Measurements from ENCODE around the gene POLD3. TPM values are rescaled to one million over a fixed set of nuclear protein-coding genes. Genes with fewer than 3 reads are reported as not detected.

POLD3 gene
- total and polyA plus RNA-seq, 9 donors = 9.8 to 16.9 (median 13.7) TPM

DNA sequence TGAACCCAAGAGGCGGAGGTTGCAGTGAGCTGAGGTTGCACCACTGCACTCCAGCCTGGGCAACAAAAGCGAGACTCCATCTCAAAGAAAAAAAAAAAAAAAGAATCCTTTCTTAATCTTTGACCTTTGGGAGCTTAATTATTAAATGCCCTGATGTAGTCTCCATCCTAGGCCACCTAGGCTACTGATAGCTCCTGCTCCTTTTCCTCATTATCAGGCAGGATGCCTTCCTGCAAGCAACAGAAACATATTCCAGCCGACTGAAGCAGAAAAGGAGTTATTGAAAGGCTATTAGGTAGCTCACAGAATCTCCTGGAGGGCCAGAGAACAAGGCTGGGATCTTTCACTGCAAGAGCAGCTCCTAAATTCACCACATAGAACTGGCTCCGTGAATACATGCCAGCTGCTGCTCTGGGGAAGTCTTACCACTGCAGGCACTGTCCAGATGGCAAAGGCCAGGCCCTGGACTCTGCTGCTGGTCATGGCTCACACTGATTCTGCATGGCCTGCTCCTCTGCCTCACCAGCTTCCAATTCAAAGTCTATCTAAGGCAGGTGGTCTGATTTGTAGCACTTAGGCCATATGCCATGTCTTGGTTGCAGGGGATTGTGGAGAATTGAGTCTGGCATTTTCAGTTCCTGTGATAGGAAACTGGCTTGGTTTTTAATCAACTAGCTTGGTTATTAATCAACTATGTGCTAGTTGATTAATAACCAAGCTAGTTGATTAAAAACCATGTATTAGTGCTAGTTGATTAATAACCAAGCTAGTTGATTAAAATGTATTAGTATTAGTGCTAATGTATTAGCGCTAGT, 26.0 kb upstream of the POLD3 start:
- 58% methylated on average over 2 of the region's 5 CpGs for WGBS (ENCODE audit: insufficient coverage)
- Histone ChIP-seq H3K36me3 (ENCODE audit: control insufficient read depth, insufficient read depth, low read length) (no peaks in the 10 kb centered on the region), H3K4me3 (ENCODE audit: low read length) (no peak overlapping the region), H3K4me1 (ENCODE audit: control insufficient read depth, insufficient read depth, low read length) (no peaks in the 10 kb centered on the region), H3K27ac (ENCODE audit: low read length) (no peak overlapping the region), H3K9me3 (replicated peaks; ENCODE audit: control insufficient read depth, low read depth, low read length) (no peaks in the 10 kb centered on the region), H3K27me3 (ENCODE audit: control insufficient read depth, insufficient read depth, low read length) (no peaks in the 10 kb centered on the region)
- peak; percentile 19 for DNase-seq

DNA sequence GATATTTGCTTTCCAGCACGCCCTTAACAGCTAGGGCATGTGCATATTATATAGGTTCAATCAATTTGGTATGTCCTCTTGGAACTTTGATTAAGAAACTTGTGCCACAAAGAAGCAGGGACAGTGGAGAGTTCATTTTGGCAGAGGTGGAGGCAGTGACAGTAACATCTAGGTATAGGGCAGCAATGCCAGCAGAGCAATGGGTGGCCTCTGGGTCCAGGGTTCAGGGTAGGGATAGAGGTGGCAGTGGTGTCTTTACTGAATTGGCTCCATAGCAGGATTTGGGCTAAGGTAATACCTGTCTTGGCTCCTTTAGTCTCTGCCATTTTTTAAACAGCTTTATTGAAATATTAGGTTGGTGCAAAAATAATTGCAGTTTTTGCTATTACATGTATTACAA, 24.4 kb upstream of the POLD3 start:
- Histone ChIP-seq H3K27ac (ENCODE audit: low read length) (no peak overlapping the region), H3K27me3 (ENCODE audit: control insufficient read depth, insufficient read depth, low read length) (no peaks in the 10 kb centered on the region), H3K36me3 (ENCODE audit: control insufficient read depth, insufficient read depth, low read length) (no peaks in the 10 kb centered on the region), H3K4me1 (ENCODE audit: control insufficient read depth, insufficient read depth, low read length) (no peaks in the 10 kb centered on the region), H3K9me3 (replicated peaks; ENCODE audit: control insufficient read depth, low read depth, low read length) (no peaks in the 10 kb centered on the region), H3K4me3 (ENCODE audit: low read length) (no peak overlapping the region)
- WGBS (ENCODE audit: insufficient coverage) = no CpG with 5 or more reads among the region's 1 CpG
- no peak for DNase-seq

DNA sequence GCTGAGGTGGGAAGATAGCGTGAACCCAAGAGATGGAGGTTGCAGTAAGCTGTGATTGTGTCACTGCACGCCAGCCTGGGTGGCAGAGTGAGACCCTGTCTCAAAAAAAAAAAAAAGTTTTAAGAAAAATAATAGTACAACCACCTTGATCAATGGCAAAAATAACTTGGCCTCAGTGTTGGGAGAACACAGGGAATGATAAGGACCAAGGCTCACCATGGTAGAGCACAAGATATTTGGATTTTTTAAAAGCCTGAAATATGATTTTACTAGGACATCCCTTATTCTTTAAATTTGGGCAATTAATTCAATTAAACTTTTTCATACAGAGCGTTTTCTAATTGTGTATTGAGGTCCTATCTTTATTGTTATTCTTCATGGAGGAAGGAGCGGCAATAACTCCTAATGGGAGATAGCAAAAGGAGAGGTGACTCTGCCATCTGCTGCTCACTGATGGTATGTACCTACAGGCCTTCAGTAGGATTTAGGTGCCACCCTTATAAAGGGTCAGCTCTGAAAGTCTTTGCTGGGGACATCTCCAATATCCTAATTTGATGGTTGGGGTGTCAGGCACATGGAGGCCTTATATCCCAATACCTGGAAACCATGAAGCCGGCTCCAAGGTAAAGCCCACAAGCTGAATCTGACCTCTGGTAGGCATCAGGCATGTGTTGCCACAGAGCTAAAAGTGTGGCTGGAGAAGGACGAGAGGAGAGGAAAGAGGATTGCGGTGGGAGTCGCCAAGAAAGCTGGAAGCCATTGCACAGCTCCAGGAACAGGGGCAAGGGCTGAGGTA, 21.9 kb upstream of the POLD3 start:
- H3K9me3 ChIP-seq (replicated peaks; ENCODE audit: control insufficient read depth, low read depth, low read length) = no peaks in the 10 kb centered on the region
- H3K36me3 ChIP-seq (ENCODE audit: control insufficient read depth, insufficient read depth, low read length) = no peaks in the 10 kb centered on the region
- H3K27ac ChIP-seq (ENCODE audit: low read length) = no peak overlapping the region
- H3K4me3 ChIP-seq (ENCODE audit: low read length) = no peak overlapping the region
- H3K4me1 ChIP-seq (ENCODE audit: control insufficient read depth, insufficient read depth, low read length) = no peaks in the 10 kb centered on the region
- peak; percentile 44 for DNase-seq
- 68% methylated on average over 4 of the region's 8 CpGs for WGBS (ENCODE audit: insufficient coverage)
- H3K27me3 ChIP-seq (ENCODE audit: control insufficient read depth, insufficient read depth, low read length) = no peaks in the 10 kb centered on the region

DNA sequence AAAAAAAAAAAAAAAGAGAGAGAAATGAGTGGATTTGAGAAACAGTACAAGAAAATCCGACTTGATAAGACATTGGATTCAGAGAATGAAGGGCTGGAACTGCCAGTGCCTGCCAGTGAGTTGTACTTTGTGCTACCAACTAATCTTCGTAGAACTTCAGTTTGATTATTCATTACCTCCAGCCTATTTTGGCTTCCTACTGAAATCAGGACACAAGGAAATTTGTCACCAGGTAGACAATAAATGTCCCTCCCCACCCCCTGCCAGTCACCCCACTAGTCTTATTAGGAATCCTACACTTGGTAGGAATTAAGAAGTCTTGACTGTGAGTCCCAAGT, 21.4 kb upstream of the POLD3 start:
- no peaks in the 10 kb centered on the region for H3K27me3 ChIP-seq (ENCODE audit: control insufficient read depth, insufficient read depth, low read length)
- no peak for DNase-seq
- no peak overlapping the region for H3K4me3 ChIP-seq (ENCODE audit: low read length)
- 60% methylated on average over 1 of the region's 2 CpGs for WGBS (ENCODE audit: insufficient coverage)
- no peaks in the 10 kb centered on the region for H3K4me1 ChIP-seq (ENCODE audit: control insufficient read depth, insufficient read depth, low read length)
- no peaks in the 10 kb centered on the region for H3K36me3 ChIP-seq (ENCODE audit: control insufficient read depth, insufficient read depth, low read length)
- no peaks in the 10 kb centered on the region for H3K9me3 ChIP-seq (replicated peaks; ENCODE audit: control insufficient read depth, low read depth, low read length)
- H3K27ac ChIP-seq (ENCODE audit: low read length) = no peak overlapping the region

DNA sequence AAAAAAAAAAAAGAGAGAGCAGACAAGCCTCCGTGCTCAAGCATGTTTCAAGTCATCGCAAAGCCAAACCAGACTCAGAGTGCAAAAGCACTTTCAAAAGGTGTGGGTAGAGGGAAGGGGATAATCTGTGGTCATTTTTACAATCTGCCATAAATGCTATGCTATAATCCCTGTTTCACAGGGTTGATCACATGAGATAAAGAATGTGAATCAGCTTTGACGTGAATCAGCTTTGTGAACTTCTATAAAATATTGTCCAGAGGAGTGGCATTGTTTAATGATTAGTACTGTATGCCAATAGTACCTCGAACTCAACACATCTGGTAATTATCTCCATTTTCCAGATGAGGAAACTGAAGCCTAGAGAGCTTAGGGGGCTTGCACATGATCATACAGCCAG, 20.0 kb upstream of the POLD3 start:
- H3K27ac ChIP-seq (ENCODE audit: low read length) = no peak overlapping the region
- H3K4me3 ChIP-seq (ENCODE audit: low read length) = no peak overlapping the region
- H3K27me3 ChIP-seq (ENCODE audit: control insufficient read depth, insufficient read depth, low read length) = no peaks in the 10 kb centered on the region
- no peaks in the 10 kb centered on the region for H3K36me3 ChIP-seq (ENCODE audit: control insufficient read depth, insufficient read depth, low read length)
- DNase-seq = no peak
- no CpG with 5 or more reads among the region's 4 CpGs for WGBS (ENCODE audit: insufficient coverage)
- H3K4me1 ChIP-seq (ENCODE audit: control insufficient read depth, insufficient read depth, low read length) = no peaks in the 10 kb centered on the region
- H3K9me3 ChIP-seq (replicated peaks; ENCODE audit: control insufficient read depth, low read depth, low read length) = no peaks in the 10 kb centered on the region

DNA sequence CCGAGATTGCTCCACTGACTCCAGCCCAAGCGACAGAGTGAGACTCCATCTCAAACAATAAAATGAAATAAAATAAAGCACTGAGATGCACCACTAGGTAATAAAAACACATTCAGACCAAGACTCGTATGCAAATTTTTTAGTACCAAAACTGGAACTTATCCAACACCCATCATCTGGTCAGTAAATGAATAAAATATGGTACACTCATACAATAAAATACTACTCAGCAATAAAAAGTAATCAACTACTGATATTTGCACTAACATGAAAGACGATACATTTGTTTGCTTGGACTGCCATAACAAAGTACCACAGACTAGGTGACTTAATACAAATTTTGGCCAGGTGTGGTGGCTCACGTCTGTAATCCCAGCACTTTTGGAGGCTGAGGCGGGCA, 17.8 kb upstream of the POLD3 start:
- H3K9me3 ChIP-seq (replicated peaks; ENCODE audit: control insufficient read depth, low read depth, low read length) = no peaks in the 10 kb centered on the region
- H3K36me3 ChIP-seq (ENCODE audit: control insufficient read depth, insufficient read depth, low read length) = no peaks in the 10 kb centered on the region
- H3K4me1 ChIP-seq (ENCODE audit: control insufficient read depth, insufficient read depth, low read length) = no peaks in the 10 kb centered on the region
- H3K4me3 ChIP-seq (ENCODE audit: low read length) = no peak overlapping the region
- H3K27ac ChIP-seq (ENCODE audit: low read length) = no peak overlapping the region
- H3K27me3 ChIP-seq (ENCODE audit: control insufficient read depth, insufficient read depth, low read length) = no peaks in the 10 kb centered on the region
- no peak for DNase-seq
- 64% methylated on average over 2 of the region's 6 CpGs for WGBS (ENCODE audit: insufficient coverage)

DNA sequence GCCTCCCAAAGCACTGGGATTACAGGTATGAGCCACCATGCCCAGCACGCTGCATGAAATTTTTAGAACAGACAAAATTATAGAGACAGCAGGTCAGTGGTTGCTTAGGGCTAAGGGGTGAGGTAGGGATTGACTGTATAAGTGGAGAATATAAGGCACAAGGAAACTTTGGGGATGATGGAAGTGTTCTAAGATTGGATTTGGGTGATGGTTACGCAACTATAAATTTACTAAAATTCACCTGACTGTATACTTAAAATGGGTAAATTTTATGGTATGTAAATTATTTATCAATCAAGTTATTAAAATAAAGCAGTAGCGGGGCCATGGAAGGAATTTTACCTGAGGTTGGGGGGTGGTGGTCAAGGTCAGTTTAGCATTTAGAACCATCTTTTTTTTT, 16.4 kb upstream of the POLD3 start:
- Histone ChIP-seq H3K4me3 (ENCODE audit: low read length) (no peak overlapping the region), H3K9me3 (replicated peaks; ENCODE audit: control insufficient read depth, low read depth, low read length) (no peaks in the 10 kb centered on the region), H3K27me3 (ENCODE audit: control insufficient read depth, insufficient read depth, low read length) (no peaks in the 10 kb centered on the region), H3K27ac (ENCODE audit: low read length) (no peak overlapping the region), H3K36me3 (ENCODE audit: control insufficient read depth, insufficient read depth, low read length) (no peaks in the 10 kb centered on the region), H3K4me1 (ENCODE audit: control insufficient read depth, insufficient read depth, low read length) (no peaks in the 10 kb centered on the region)
- DNase-seq = no peak
- no CpG with 5 or more reads among the region's 3 CpGs for WGBS (ENCODE audit: insufficient coverage)

DNA sequence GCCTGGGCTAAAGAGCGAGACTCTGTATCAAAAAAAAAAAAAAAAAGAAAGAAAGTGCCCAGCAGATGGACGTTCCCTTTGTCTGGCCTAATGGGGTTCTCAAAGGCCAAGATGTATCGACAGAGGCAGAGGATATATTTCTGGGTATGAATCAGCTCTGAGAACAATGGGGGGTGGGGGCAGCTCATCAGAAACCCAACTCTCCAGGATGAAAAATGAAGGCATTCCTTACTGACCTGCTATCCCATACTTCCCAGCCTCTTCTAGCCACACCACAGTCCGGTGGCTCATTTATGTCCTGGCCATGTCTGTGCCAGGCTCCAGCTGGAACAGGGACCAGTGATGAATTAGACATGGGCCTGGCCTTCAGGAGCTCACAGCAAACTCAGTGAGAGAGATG, 15.2 kb upstream of the POLD3 start:
- Histone ChIP-seq H3K27me3 (ENCODE audit: control insufficient read depth, insufficient read depth, low read length) (no peaks in the 10 kb centered on the region), H3K36me3 (ENCODE audit: control insufficient read depth, insufficient read depth, low read length) (no peaks in the 10 kb centered on the region), H3K4me3 (ENCODE audit: low read length) (no peak overlapping the region), H3K9me3 (replicated peaks; ENCODE audit: control insufficient read depth, low read depth, low read length) (no peaks in the 10 kb centered on the region), H3K27ac (ENCODE audit: low read length) (no peak overlapping the region), H3K4me1 (ENCODE audit: control insufficient read depth, insufficient read depth, low read length) (no peaks in the 10 kb centered on the region)
- WGBS (ENCODE audit: insufficient coverage) = 86% methylated on average over 1 of the region's 4 CpGs
- no peak for DNase-seq

DNA sequence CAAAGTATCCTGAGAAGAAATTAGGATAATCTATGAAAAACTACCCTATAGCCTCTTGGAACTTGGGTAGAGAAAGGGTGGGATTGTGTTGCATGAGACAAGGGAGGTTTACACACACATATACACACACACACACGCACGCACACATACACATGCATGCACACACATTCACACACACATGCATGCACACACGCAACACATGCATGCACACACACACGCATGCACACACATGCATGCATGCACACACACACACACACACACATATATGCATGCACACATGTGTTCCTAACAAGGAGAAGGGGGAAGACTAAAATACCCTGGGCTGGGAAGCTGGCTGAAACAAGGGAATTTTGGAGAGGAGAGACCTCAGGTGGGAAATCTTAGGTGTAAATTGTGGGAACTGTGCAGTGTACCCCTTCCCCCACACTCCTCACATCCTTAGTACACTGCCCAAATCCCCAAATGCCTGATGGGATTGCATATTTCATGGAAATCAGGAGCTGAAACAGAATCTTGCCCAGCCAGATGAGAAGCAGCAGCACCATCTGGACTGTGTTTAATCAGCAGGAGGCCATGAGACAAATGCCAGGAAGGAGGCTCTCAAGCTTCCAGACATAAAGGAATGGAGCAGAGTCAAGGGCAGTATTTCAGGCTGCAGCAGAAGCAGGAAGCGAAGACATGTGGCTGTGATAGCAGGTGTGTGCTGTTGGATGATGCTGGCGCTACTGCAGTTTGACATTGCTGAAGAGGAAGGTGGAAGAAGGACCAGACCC, 14.6 kb upstream of the POLD3 start:
- no peaks in the 10 kb centered on the region for H3K4me1 ChIP-seq (ENCODE audit: control insufficient read depth, insufficient read depth, low read length)
- DNase-seq = peak; percentile 10
- no peaks in the 10 kb centered on the region for H3K36me3 ChIP-seq (ENCODE audit: control insufficient read depth, insufficient read depth, low read length)
- H3K4me3 ChIP-seq (ENCODE audit: low read length) = no peak overlapping the region
- H3K27me3 ChIP-seq (ENCODE audit: control insufficient read depth, insufficient read depth, low read length) = no peaks in the 10 kb centered on the region
- H3K27ac ChIP-seq (ENCODE audit: low read length) = no peak overlapping the region
- H3K9me3 ChIP-seq (replicated peaks; ENCODE audit: control insufficient read depth, low read depth, low read length) = no peaks in the 10 kb centered on the region
- WGBS (ENCODE audit: insufficient coverage) = 32% methylated on average over 2 of the region's 6 CpGs
